HFFc6 (cell line): ENCODE results near the gene FTCD. TPM values are rescaled to one million over a fixed set of nuclear protein-coding genes. Genes with fewer than 3 reads are reported as not detected.

Experiments used
- DNase-seq: peaks from one replicate; pipeline ENCODE4 v3.0.0-alpha.2; 2018
- H3K27ac Mint-ChIP-seq: 2 replicates; pipeline ENCODE4 v1.8.0; 2020; ENCODE audit warnings: mild to moderate bottlenecking, mixed read lengths
- H3K27me3 Mint-ChIP-seq: 2 replicates; pipeline ENCODE4 v1.8.0; 2021; ENCODE audit warnings: mild to moderate bottlenecking, moderate library complexity, mixed read lengths; ENCODE audit not compliant: insufficient read depth
- H3K36me3 Mint-ChIP-seq: 2 replicates; pipeline ENCODE4 v1.8.0; 2021; ENCODE audit warnings: low read depth, mixed read lengths
- H3K4me1 Mint-ChIP-seq: 2 replicates; pipeline ENCODE4 v1.8.0; 2020; ENCODE audit warnings: low read depth, mixed read lengths
- H3K4me3 Mint-ChIP-seq: 2 replicates; pipeline ENCODE4 v1.8.0; 2020; ENCODE audit warnings: mild to moderate bottlenecking, moderate library complexity, mixed read lengths
- H3K9me3 Mint-ChIP-seq: 2 replicates; pipeline ENCODE4 v1.8.0; 2020; ENCODE audit warnings: mild to moderate bottlenecking, mixed read lengths
- total RNA-seq, 6 experiments: library from RNA; stranded (reverse); fragmentation: NEBNext Ultra II Directional; extraction: Animal tissue kit (Norgen Biotek cat#: 25700); gene quantifications; 2 replicates in 1 of 6; 3 replicates in 5 of 6; pipeline ENCODE4 v1.2.3, GENCODE V29; 2021
- TF ChIP-seq, protein P1 (sequence below): fragments of 200-600 bp; sonication (generic); IDR thresholded peaks from 2 replicates; pipeline ENCODE4 v1.5.0; 2021; ENCODE audit warnings: antibody characterized with exemption, mild to moderate bottlenecking

The FTCD gene
- total RNA-seq, 6 experiments from 2014 or later = 0.12 to 1.2 (median 0.17) TPM; not detected in 1

GRCh38 chr21:46153247-46154154 lies 1.9 kb downstream of the FTCD start:
- H3K27me3 Mint-ChIP-seq = peaks cover 2% of the 10 kb centered on the region
- TF ChIP-seq, protein P1, sequence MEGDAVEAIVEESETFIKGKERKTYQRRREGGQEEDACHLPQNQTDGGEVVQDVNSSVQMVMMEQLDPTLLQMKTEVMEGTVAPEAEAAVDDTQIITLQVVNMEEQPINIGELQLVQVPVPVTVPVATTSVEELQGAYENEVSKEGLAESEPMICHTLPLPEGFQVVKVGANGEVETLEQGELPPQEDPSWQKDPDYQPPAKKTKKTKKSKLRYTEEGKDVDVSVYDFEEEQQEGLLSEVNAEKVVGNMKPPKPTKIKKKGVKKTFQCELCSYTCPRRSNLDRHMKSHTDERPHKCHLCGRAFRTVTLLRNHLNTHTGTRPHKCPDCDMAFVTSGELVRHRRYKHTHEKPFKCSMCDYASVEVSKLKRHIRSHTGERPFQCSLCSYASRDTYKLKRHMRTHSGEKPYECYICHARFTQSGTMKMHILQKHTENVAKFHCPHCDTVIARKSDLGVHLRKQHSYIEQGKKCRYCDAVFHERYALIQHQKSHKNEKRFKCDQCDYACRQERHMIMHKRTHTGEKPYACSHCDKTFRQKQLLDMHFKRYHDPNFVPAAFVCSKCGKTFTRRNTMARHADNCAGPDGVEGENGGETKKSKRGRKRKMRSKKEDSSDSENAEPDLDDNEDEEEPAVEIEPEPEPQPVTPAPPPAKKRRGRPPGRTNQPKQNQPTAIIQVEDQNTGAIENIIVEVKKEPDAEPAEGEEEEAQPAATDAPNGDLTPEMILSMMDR = peak; percentile 82
- no peak overlapping the region for H3K27ac Mint-ChIP-seq
- peak; percentile 8 for DNase-seq
- no peak overlapping the region for H3K4me3 Mint-ChIP-seq
- no peaks in the 10 kb centered on the region for H3K9me3 Mint-ChIP-seq
- H3K4me1 Mint-ChIP-seq = no peaks in the 10 kb centered on the region
- no peaks in the 10 kb centered on the region for H3K36me3 Mint-ChIP-seq

- no peaks in the 10 kb centered on the region for H3K9me3 Mint-ChIP-seq
- no peaks in the 10 kb centered on the region for H3K4me1 Mint-ChIP-seq
- DNase-seq = no peak
- TF ChIP-seq, protein P1 = no peak
- no peaks in the 10 kb centered on the region for H3K36me3 Mint-ChIP-seq
- H3K27me3 Mint-ChIP-seq = peaks cover 4% of the 10 kb centered on the region
- H3K4me3 Mint-ChIP-seq = no peak overlapping the region
- no peak overlapping the region for H3K27ac Mint-ChIP-seq
Measured at GRCh38 chr21:46152927-46153246, 2.5 kb downstream of the FTCD start.

GRCh38 chr21:46151989-46152926 lies 3.1 kb downstream of the FTCD start:
- Mint-ChIP-seq H3K4me3 (no peak overlapping the region), H3K4me1 (no peaks in the 10 kb centered on the region), H3K9me3 (no peaks in the 10 kb centered on the region), H3K27ac (no peak overlapping the region), H3K36me3 (no peaks in the 10 kb centered on the region), H3K27me3 (peaks cover 7% of the 10 kb centered on the region)
- DNase-seq = no peak
- TF ChIP-seq, protein P1 = no peak

DNA sequence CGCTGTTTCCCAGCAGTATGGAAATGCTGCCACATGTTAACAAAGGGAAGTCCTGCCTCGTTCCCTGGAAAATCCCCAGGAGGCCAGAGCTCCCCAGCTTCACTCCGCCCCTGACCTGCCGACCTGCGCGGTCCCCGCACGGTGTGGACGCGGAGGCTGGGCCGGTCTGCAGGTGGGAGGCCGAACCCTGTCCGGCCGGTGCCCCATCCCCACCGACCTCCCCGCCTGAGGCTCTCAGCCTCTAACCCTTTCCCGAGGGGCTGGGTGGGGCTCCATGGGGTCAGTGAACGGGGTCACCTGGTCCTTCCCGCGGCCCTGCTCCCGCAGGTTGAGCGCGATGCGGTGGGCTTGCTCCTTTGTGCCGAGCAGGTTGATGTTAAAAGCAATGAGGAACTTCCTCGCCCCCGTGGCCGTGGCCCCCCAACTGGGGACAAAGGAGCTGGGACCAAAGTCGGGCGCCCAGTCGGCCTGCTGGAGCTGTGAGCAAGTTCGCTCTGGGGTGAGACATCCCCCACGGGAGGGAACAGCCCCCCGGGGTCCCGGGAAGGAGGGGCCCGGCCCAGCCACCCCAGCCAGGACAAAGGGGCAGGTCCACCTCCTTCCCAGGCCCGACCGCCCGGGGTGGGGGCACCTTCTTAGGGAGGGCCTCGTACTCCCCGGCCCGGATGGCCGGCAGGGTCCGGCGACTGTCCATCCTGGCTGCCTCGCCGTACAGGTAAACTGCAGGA lies 4.0 kb downstream of the FTCD start:
- TF ChIP-seq, protein P1 = no peak
- H3K4me1 Mint-ChIP-seq = no peaks in the 10 kb centered on the region
- DNase-seq = no peak
- no peaks in the 10 kb centered on the region for H3K9me3 Mint-ChIP-seq
- no peak overlapping the region for H3K4me3 Mint-ChIP-seq
- H3K27me3 Mint-ChIP-seq = peaks cover 7% of the 10 kb centered on the region
- H3K36me3 Mint-ChIP-seq = no peaks in the 10 kb centered on the region
- H3K27ac Mint-ChIP-seq = no peak overlapping the region

DNA sequence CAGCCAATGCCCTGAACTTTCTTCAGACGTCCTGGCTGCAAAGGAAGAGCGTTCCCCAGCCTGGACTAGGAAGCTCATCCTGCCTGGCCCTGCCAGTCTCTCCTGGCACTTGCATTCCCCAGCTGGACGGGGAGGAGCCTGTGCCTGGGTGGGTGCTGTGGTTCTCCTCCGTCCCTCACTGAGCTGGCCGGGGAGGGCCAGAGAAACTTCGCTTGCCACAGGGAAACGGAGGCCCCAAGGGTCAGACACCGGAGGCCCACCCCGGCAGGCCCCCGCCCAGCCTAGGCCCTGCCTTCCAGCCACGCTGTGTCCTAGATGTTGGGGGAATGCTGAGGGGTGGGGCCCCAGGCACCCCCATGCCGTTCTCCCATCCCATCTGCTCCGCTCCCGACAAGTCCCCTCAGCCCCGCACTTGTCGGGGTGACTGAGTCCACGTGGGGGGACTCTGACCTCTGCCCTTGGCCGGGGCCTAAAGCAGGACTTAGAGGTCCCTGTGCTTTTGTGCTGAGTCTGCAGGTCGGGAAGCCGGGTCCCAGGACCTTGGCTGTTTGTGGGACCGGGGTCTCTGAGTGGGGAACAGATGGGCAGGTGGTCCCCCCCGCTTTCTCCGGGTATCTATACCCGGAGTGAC lies 4.8 kb downstream of the FTCD start:
- no peak overlapping the region for H3K27ac Mint-ChIP-seq
- H3K4me3 Mint-ChIP-seq = no peak overlapping the region
- H3K27me3 Mint-ChIP-seq = peaks cover 5% of the 10 kb centered on the region
- no peak for DNase-seq
- no peaks in the 10 kb centered on the region for H3K4me1 Mint-ChIP-seq
- no peaks in the 10 kb centered on the region for H3K9me3 Mint-ChIP-seq
- TF ChIP-seq, protein P1 = no peak
- no peaks in the 10 kb centered on the region for H3K36me3 Mint-ChIP-seq
